Hindlimb muscle (tissue), 1 donor: ENCODE results near the gene ACTA1. TPM values are rescaled to one million over a fixed set of nuclear protein-coding genes. Genes with fewer than 3 reads are reported as not detected.
"Not testable (repeated sequence)": the region's sequence is repeated elsewhere in the genome, so short reads cannot be mapped to it uniquely, and the experiment has no call there.

Source experiments
- DNase-seq: peaks from one replicate; pipeline ENCODE4 v3.0.0-alpha.2; 2013
- polyA plus RNA-seq: library from polyadenylated mRNA; unstranded; fragments of 120-200 nt; gene quantifications from one replicate; pipeline ENCODE4 v1.2.1, GENCODE V29; 2013; ENCODE audit not compliant: insufficient read length

ACTA1 gene
- polyA plus RNA-seq, 1 donor, result 13,723 TPM

GRCh38 chr1:229440851-229441537 is 7.1 kb upstream of the ACTA1 start:
- no peak for DNase-seq

- no peak for DNase-seq
Measured at GRCh38 chr1:229438021-229438420, 4.1 kb upstream of the ACTA1 start.

- DNase-seq, result no peak
Measured at GRCh38 chr1:229437443-229437842, 3.5 kb upstream of the ACTA1 start.

GRCh38 chr1:229436201-229436600 is 2.3 kb upstream of the ACTA1 start:
- no peak for DNase-seq

GRCh38 chr1:229434641-229435051 is 752 bp upstream of the ACTA1 start:
- DNase-seq, result no peak

- DNase-seq, result no peak
Measured at GRCh38 chr1:229433364-229434004, 410 bp downstream of the ACTA1 start.

- DNase-seq, result no peak
Measured at GRCh38 chr1:229432905-229433304, 989 bp downstream of the ACTA1 start.

GRCh38 chr1:229432116-229432461 is 1.8 kb downstream of the ACTA1 start:
- DNase-seq, result no peak

- no peak for DNase-seq
Measured at GRCh38 chr1:229431284-229432115, 2.4 kb downstream of the ACTA1 start.

GRCh38 chr1:229430761-229431283 is 3.1 kb downstream of the ACTA1 start:
- no peak for DNase-seq

- DNase-seq, result no peak
Measured at GRCh38 chr1:229428256-229428655, 5.6 kb downstream of the ACTA1 start.

- no peak for DNase-seq
Measured at GRCh38 chr1:229427572-229427971, 6.3 kb downstream of the ACTA1 start.

GRCh38 chr1:229425564-229426159 is 8.2 kb downstream of the ACTA1 start:
- DNase-seq, result no peak

- DNase-seq, result no peak
Measured at GRCh38 chr1:229420765-229421164, 13.1 kb downstream of the ACTA1 start.

- no peak for DNase-seq
Measured at GRCh38 chr1:229420224-229420623, 13.7 kb downstream of the ACTA1 start.

GRCh38 chr1:229418586-229418985 is 15.3 kb downstream of the ACTA1 start:
- not testable (repeated sequence) for DNase-seq

- not testable (repeated sequence) for DNase-seq
Measured at GRCh38 chr1:229412810-229413209, 21.1 kb downstream of the ACTA1 start.

GRCh38 chr1:229412056-229412455 is 21.8 kb downstream of the ACTA1 start:
- no peak for DNase-seq

- no peak for DNase-seq
Measured at GRCh38 chr1:229411434-229412055, 22.3 kb downstream of the ACTA1 start.

- no peak for DNase-seq
Measured at GRCh38 chr1:229410692-229411433, 23.0 kb downstream of the ACTA1 start.

- no peak for DNase-seq
Measured at GRCh38 chr1:229410370-229410691, 23.6 kb downstream of the ACTA1 start.
